GM10248 (cell line): Measurements from ENCODE around the gene CMTM6.
A peak's percentile ranks its signal among the peaks of the same experiment; 100 is the strongest.
"Not testable (repeated sequence)": the region's sequence is repeated elsewhere in the genome, so short reads cannot be mapped to it uniquely, and the experiment has no call there.

Experiments
- CTCF ChIA-PET: fragments of 300-600 bp; sonication (Branson Sonifier 250); formaldehyde crosslinking; extraction: SDS; loops from one replicate; lab custom pipeline; 2021; ENCODE audit warnings: antibody characterized with exemption; lab: Yijun Ruan, JAX
- POLR2A ChIA-PET: fragments of 350-650 bp; sonication (Branson Sonifier 250); formaldehyde crosslinking; extraction: SDS; loops from one replicate; lab custom pipeline; 2020; ENCODE audit warnings: antibody characterized with exemption; lab: Yijun Ruan, JAX
- DNase-seq: peaks from one replicate; pipeline ENCODE4 v3.0.0; 2012; ENCODE audit errors: extremely low spot score
- TF ChIP-seq, protein P1 (sequence below): IDR thresholded peaks from 2 replicates; pipeline ENCODE4 v1.5.1; 2012; ENCODE audit warnings: mild to moderate bottlenecking, low read depth; ENCODE audit errors: extremely low read depth, missing control alignments, control extremely low read depth

The CMTM6 gene

DNA sequence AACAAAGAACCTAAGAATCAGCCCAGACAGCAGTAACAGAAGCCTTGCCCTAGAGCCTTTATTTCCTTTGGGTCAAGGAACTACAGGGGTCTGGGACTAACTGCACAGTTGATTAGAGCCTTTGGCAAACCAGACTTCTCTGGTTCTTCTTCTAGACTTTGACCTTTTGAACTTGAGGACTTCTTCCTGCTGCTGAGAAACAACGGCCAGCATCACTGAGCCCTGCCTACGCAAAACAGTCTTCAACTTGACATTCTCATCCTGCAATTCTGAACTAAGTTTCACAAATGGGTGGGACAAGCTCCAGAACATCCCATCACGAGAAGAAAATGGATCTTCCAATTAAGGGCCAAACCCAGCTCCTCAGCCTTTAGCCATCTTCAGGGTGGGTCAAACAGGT lies 31.4 kb downstream of the CMTM6 start:
- ChIA-PET POLR2A (no interaction called here), CTCF (interaction anchor here (0.8 to 4.6 kb wide), 3 partner anchors 14 to 21 kb away, joined by 3 to 104 read pairs (median 7); no protein-coding TSS in a partner anchor)
- TF ChIP-seq, protein P1, sequence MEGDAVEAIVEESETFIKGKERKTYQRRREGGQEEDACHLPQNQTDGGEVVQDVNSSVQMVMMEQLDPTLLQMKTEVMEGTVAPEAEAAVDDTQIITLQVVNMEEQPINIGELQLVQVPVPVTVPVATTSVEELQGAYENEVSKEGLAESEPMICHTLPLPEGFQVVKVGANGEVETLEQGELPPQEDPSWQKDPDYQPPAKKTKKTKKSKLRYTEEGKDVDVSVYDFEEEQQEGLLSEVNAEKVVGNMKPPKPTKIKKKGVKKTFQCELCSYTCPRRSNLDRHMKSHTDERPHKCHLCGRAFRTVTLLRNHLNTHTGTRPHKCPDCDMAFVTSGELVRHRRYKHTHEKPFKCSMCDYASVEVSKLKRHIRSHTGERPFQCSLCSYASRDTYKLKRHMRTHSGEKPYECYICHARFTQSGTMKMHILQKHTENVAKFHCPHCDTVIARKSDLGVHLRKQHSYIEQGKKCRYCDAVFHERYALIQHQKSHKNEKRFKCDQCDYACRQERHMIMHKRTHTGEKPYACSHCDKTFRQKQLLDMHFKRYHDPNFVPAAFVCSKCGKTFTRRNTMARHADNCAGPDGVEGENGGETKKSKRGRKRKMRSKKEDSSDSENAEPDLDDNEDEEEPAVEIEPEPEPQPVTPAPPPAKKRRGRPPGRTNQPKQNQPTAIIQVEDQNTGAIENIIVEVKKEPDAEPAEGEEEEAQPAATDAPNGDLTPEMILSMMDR = no peak
- DNase-seq = no peak

DNA sequence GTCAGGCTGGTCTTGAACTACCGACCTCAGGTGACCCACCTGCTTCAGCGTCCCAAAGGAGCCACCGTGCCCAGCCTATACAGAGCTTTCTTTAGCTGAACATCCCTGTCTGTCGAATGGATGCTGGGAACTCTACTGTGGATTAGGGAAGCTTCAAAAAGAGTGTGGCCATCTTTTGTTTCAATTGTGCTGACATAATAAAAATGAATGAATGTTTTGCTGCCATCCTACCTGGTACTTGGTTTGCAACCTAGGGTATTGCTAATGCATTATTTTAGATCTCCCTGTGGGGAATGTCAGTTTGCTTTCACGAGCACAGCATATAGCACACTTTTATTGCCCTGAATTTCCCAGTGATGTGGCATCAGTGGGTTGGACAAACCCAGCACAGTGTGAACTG lies 32.3 kb downstream of the CMTM6 start:
- POLR2A ChIA-PET = no interaction called here
- no peak for DNase-seq
- TF ChIP-seq, protein P1 = no peak
- CTCF ChIA-PET = interaction anchor here (0.8 to 4.6 kb wide), 14 partner anchors 13 to 364 kb away, joined by 3 to 104 read pairs (median 32); partner anchors contain the start of gene GPD1L

DNA sequence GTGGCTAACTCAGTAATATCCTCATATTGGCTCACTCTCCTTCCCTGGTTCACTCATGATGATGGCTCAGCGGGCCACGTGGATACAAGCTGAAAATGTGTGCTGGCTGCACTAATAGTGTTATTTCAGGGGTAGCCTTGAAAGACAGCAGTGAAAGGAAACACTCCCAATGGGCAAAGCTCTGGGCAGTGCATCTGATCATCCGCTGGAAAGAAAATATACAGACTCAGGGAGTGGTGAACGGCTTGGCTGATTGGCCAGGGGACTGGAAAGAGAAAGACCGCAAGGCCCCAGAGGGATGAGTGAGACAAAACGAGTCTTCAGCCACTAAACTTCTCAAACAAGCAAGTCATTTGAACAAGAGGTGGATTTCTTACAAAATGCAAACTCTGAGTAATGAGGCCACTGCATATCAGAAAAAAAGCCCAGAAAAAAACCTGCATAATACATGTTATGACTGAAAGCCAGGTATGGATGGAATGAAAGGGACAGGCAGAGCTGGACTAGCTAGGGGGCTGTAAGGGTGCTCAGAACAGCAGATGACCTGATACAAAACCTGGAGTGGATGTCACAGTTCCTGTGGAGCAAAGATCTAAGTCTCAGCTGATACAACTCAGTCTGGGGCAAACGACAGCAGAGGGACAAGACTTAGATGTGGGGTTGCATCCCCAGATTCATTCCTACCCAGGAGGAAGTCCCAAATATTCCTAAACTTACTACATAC lies 33.3 kb downstream of the CMTM6 start:
- DNase-seq = no peak
- CTCF ChIA-PET = interaction anchor here (0.8 to 4.6 kb wide), 19 partner anchors 12 to 363 kb away, joined by 3 to 104 read pairs (median 20); partner anchors contain the start of gene GPD1L
- TF ChIP-seq, protein P1 = no peak
- POLR2A ChIA-PET = interaction anchor here (0.6 kb wide), 1 partner anchor 63 kb away, joined by 6 read pairs; no protein-coding TSS in a partner anchor

DNA sequence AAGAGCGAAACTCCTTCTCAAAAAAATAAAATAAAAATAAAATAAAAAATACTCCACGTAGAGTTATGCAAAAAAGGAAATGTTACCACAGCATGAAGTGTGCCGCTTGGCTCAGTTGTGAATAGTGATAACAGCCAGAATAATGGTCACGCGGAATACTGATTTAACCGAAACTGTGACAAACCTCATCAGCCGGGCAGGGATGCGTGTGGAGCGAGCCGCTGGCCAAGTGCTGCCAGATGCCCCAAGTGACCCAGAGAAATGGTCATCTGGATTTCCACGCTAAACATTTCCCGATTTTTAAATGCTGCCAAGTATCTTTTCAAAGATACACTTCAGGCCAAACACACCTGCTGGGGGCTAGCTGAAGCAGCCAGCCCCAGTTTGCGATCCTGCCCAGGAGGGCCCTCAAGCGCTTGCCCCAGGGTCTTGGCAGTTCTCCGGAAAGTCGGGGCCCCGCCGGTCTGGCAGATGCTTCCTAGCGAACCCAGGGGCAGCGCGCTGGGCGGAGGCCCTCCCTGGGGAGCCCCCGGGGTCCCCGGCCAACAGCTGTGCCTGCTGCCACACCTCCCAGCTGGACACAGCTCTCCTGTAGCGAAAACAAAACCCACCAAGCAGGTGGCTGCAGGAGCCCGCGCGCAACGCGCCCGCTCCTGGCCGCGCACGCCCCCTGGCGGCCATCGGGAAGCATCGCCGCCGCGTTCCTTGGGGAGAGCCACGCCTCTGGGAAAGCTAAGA lies 35.1 kb downstream of the CMTM6 start:
- peak; percentile 85 for DNase-seq
- ChIA-PET CTCF (interaction anchor here (0.7 to 4.6 kb wide), 50 partner anchors 10 to 436 kb away, joined by 3 to 104 read pairs (median 6); partner anchors contain the start of genes CMTM7 and CNOT10), POLR2A (no interaction called here)
- TF ChIP-seq, protein P1 = peak; percentile 99

DNA sequence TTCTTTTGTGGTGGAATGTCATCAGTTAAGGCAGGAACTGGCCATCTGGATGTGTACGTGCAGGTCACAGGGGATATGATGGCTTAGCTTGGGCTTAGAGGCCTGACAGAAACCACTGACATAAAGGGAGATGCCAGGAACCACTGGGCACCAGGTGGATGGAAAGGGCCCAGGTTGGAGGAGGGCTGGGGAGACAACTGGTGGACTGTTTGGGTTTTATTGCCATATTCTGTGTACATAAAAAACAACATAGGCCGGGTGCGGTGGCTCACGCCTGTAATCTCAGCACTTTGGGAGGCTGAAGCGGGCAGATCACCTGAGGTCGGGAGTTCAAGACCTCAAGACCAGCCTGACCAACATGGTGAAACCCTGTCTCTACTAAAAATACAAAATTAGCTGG lies 35.8 kb downstream of the CMTM6 start:
- CTCF ChIA-PET = interaction anchor here (1.2 to 4.6 kb wide), 20 partner anchors 10 to 170 kb away, joined by 4 to 104 read pairs (median 20); no protein-coding TSS in a partner anchor
- DNase-seq, POLR2A ChIA-PET: not testable (repeated sequence)

DNA sequence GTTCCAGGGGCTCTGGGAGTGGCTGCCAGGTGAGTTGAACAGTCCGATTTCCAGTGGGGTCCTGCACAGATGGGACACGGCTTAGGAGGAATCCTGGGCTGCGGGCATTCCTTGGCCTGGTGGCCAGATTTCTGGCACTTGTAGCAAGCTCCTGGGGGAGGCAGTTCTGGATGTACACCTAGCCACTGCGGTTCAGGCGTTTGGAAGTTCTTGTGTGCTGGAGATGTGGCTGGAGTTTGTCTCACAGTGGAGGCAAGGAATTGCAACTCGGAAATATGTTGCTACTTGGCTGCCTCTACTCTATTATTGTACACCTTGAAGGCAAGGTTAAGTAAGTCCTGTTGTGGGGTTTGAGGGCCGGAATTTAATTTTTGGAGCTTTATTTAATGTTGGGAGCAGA lies 37.9 kb downstream of the CMTM6 start:
- DNase-seq, POLR2A ChIA-PET: not testable (repeated sequence)
- CTCF ChIA-PET = interaction anchor here (1.3 to 1.4 kb wide), 2 partner anchors 9 to 88 kb away, joined by 3 read pairs; no protein-coding TSS in a partner anchor

DNA sequence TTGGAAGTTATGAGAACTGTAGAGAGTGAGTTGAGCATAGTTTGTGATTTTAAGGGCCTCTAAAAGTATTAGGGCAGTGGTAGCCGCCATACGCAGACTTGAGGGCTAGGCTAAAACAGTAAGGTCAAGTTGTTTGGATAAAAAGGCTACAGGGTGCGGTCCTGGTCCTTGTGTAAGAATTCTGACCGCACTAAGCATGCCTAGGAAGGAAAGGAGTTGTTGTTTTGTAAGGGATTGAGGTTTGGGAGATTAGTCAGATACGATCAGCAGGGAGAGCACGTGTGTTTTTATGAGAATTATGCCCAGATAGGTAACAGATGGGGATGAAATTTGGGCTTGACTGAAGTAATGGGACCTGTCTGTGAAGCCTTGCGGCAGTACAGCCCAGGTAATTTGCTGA lies 39.2 kb downstream of the CMTM6 start:
- DNase-seq, POLR2A ChIA-PET: not testable (repeated sequence)
- CTCF ChIA-PET = interaction anchor here (1.0 kb wide), 2 partner anchors 16 to 87 kb away, joined by 3 to 6 read pairs; no protein-coding TSS in a partner anchor

DNA sequence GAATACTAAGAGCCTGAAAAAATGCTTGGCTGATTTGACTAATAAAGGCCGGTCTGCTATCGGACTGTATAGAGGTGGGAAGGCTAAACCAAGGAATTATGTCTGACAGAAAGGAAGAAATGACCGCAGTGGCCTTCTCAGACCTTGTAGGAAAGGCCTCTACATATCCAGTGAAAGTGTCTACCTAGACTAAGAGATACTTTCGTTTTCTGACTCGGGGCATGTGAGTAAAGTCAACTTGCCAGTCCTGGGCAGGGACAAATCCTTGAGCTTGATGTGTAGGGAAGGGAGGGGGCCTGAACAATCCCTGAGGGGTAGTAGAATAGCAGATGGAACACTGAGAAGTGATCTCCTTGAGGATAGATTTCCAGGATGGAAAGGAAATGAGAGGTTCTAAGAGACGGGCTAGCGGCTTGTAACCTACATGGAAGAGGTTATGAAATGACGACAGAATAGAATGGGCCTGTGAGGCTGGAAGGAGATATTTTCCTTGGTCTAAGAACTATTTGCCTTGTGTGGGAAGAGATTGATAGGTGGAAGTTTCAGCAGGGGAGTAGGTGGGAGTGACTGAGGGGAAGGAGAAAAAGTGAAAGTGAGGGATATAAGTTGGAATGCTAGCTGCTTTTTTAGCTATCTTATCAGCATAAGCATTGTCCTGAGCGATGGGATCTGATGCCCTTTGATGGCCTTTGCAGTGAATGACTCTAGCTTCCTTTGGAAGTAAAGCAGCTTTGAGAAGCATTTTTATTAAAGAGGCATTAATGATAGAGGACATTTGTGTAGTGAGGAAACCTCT lies 40.3 kb downstream of the CMTM6 start:
- POLR2A ChIA-PET, DNase-seq: not testable (repeated sequence)
- CTCF ChIA-PET = interaction anchor here (1.0 to 1.2 kb wide), 4 partner anchors 15 to 86 kb away, joined by 3 to 6 read pairs (median 4); no protein-coding TSS in a partner anchor

DNA sequence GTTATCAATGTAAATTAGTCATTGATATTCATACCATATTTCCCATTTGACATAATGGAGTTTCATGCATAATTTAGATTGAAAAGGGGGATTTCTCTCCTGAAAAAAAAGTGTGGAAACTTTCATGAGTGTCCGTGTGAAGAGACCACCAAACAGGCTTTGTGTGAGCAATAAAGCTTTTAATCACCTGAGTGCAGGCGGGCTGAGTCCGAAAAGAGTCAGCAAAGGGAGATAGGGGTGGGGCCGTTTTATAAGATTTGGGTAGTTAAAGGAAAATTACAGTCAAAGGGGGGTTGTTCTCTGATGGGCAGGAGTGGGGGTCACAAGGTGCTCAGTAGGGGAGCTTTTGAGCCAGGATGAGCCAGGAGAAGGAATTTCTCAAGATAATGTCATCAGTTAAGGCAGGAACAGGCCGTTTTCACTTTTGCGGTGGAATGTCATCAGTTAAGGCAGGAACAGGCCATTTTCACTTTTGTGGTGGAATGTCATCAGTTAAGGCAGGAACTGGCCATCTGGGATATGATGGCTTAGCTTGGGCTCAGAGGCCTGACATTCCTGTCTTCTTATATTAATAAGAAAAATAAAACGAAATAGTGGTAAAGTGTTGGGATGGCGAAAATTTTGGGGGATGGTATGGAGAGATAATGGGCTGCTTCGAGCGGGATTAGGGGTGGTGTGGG lies 41.7 kb downstream of the CMTM6 start:
- DNase-seq, POLR2A ChIA-PET: not testable (repeated sequence)
- CTCF ChIA-PET = interaction anchor here (0.9 to 7.3 kb wide), 4 partner anchors 8 to 90 kb away, joined by 3 to 104 read pairs (median 4); no protein-coding TSS in a partner anchor
